ENCODE results near the gene ITIH6.
"Not testable (repeated sequence)": the region's sequence is repeated elsewhere in the genome, so short reads cannot be mapped to it uniquely, and the experiment has no call there.

The ITIH6 gene, protein sequence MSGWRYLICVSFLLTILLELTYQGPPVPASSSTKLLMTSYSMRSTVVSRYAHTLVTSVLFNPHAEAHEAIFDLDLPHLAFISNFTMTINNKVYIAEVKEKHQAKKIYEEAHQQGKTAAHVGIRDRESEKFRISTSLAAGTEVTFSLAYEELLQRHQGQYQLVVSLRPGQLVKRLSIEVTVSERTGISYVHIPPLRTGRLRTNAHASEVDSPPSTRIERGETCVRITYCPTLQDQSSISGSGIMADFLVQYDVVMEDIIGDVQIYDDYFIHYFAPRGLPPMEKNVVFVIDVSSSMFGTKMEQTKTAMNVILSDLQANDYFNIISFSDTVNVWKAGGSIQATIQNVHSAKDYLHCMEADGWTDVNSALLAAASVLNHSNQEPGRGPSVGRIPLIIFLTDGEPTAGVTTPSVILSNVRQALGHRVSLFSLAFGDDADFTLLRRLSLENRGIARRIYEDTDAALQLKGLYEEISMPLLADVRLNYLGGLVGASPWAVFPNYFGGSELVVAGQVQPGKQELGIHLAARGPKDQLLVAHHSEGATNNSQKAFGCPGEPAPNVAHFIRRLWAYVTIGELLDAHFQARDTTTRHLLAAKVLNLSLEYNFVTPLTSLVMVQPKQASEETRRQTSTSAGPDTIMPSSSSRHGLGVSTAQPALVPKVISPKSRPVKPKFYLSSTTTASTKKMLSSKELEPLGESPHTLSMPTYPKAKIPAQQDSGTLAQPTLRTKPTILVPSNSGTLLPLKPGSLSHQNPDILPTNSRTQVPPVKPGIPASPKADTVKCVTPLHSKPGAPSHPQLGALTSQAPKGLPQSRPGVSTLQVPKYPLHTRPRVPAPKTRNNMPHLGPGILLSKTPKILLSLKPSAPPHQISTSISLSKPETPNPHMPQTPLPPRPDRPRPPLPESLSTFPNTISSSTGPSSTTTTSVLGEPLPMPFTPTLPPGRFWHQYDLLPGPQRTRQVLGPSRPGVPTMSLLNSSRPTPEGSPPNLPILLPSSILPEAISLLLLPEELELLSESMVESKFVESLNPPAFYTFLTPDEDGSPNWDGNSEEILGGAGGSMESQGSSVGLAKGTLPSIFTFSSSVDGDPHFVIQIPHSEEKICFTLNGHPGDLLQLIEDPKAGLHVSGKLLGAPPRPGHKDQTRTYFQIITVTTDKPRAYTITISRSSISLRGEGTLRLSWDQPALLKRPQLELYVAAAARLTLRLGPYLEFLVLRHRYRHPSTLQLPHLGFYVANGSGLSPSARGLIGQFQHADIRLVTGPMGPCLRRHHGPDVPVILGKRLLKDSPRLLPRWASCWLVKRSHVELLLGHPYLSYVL

DNA sequence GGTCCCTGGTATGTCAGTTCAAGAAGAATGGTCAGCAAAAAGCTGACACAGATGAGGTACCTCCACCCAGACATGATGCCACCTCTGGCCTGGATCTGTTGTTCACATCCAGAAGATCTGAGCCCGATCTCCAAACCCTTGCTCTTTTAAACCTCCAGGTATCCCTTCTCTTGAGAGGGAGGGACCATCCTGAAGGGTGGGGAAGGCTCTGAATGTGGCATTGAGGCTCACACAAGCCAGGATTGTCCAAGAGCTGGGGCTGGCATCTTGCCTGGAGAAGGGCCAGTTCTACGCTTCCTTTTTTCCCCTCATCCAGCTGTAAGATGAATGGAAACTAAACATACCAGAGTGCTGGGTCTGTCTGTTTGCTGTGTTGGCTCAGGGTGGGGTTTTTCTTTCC lies at the start of gene ITIH6:
Gene ITIH6 (minus strand): TSS at position 119 of the 400 bp plus-strand sequence. CDS start 45 bp downstream, at position 74.
- no peak for DNase-seq

DNA sequence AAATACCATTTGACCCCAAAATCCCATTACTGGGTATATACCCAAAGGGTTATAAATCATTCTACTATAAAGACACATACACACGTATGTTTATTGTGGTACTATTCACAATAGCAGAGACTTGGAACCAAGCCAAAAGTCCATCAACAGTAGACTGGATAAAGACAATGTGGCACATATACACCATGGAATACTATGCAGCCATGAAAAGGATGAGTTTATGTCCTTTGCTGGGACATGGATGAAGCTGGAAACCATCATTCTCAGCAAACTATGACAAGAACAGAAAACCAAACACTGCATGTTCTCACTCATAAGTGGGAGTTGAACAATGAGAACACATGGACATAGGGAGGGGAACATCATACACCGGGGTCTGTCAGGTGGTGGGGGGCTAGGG lies 49.6 kb upstream of the ITIH6 start:
- not testable (repeated sequence) for DNase-seq

DNA sequence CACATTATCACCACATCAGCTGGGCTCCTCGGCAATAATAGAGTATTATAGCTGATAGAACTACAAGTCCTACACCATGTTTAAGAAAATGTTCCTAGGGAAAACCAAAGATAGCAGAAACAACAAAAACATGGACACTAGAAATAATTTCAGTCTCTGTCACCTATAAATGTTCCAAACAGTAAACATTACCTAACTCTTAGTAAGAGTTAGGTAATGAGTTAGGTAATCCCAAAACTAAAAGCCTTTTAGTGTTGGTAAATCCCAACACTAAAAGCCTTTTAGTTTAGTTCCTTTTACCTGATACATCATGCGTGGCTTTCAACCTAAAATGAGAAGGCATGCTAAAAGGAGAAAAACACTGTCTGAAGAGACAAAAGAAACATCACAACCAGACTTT lies 45.0 kb upstream of the ITIH6 start:
- DNase-seq = no peak

DNA sequence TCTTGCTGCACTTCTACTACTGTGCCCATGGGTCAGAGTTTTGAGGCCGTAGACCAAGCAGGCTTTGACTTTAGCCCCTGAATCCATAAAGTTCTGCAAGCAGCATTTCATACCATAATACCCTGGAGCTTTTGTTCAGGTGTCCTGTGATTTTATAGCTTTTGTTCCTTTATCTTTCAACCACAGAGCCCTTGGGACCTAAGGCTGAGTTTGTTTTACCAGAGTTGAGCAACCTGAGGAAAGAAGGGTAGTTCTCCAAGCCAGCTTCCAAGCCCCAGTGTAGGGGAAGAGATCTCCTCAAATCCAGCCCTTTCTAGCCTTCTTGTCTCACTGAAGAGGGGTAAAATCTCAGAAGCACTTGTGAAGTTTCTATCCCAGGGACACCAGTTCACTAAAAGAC lies 44.6 kb upstream of the ITIH6 start:
- DNase-seq = no peak

DNA sequence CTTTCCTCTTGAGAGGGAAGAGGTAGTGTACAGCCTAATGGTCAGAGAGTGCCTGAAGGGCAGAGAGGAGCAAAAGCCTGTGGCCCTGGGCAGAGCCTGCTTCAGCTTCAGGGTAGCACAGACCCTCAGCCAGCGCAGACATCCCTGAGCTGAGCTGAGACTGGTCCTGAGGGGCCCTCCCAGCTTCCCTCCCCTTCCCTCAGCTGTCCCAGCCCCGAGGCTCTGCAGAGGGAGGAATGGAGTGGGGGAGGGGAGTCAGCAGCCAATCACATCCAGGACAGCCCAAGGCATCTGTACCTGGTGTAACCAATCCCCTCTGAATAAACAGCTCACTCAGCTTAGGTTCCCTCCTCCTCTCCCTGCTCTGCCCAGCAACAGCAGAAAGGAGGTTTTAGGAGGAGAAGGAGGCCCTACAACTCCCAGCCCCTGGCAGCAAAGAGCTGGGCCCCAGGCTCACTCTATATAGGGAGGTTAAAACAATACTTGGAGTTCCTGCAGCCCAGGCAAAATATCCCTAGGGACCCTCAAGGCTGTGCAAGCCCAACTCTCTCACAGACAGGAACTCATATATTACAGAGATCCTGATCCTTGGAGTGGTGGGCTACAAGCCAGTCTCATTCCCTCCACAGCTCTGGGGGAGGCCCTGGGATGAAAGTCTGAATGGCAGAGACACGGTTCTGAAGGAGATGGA lies 43.3 kb upstream of the ITIH6 start:
- not testable (repeated sequence) for DNase-seq

DNA sequence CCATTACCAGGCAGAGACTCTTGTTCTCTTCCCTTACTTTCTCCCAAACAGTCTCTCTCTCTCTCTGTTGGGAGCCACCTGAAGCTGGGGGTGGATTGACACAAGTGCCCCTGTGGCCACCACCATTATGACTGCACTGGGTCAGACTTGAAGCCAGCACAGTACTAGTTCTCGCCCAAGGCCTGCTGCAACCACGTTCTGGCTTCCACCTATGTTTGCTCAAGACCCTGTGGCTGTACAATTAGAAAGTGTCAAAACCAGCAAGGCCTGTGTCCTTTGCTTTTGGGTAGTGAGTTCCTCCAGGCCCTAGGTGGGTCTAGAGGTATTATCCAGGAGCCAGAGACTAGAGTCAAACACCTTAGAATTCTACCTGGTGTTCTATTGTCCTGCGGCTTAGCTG lies 40.5 kb upstream of the ITIH6 start:
- DNase-seq = no peak

DNA sequence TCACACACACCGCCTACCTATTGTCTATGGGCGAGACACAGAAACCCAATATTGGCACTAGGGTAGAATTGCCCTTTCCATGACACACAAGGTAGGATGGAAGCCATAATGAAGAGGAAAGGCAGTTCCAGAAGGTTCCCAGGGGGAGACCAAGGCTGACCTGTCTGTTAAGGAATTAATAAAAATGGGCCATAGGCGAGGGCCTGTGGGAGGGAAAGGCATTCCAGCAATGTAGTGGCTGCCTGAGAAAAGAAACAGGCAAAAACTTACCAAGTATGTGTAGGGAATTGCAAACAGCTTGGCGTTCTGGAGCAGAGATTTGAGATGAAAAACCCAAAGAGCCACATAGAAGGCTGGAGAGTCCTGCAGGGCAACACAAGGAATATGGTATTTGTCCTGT lies 28.5 kb upstream of the ITIH6 start:
- no peak for DNase-seq

DNA sequence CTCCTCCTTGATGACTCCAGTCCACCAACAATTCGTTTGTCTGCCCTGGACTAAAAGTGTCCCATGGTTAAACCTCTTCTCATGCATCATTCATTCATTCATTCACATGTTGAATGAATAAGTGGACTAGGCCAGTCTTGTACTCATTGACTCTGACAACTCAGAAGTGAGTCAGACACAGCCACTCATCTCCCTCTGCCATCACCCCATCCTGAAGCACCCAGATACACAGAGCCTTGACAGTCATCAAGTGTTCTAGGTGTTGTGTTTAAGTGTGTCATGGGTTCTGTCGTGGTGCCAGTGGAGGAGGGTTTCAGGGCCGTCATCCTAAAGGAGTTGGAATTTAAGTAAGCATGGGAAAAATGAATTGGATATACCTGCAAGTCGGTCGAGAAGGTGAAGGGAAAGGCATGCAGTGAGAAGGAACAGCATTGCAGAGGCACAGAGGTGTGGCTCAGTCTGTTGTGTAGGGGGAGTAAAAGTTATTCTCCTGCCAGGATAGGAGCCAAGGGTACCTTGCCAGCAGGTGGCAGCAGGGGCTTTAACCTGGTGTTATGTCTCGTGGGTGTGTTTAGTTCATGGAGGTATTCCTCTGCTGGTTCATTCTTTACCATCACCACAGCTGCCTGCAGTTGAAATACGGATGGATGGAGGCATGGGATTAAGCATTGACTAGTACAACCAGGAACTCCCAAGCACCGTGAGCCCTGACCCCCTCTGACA lies 27.8 kb upstream of the ITIH6 start:
- DNase-seq = no peak

DNA sequence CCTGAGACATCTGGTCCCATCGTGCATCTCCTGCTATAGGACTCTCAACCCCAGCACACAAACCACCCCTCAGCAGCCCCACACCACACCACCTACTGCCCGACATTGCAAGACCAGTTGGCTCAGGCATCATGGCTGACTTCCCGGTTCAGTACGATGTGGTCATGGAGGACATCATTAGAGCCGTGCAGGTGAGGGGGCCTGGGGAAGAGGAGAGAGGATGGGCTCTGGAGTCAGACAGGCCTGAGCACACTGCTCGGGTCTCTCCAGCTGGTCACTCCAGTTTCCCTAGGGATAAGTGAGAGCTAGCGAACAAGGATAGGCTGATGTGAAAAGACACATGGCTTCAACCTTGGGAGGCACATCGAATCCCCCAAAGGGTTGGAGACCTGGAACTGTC lies 26.7 kb upstream of the ITIH6 start:
- DNase-seq = no peak

DNA sequence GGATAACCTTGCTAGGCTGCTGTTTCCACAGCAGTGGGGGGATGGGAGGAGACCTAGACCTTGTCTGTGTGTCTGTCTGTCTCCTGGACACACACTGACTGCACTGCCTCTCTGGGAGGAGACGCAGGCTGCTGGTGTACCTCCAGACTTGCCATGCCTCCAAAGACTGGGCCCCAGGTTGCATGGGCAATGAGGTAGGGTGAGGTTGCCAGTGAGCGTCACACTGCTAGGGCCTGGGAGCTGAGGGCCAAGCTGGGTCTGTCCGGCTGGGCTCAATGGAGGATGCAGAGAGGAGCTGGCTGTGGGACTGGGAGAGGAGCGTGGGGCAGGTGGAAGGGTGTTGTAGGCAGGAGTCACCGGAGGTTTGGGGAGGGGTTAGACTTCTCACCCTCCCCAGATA lies 26.1 kb upstream of the ITIH6 start:
- DNase-seq = no peak

DNA sequence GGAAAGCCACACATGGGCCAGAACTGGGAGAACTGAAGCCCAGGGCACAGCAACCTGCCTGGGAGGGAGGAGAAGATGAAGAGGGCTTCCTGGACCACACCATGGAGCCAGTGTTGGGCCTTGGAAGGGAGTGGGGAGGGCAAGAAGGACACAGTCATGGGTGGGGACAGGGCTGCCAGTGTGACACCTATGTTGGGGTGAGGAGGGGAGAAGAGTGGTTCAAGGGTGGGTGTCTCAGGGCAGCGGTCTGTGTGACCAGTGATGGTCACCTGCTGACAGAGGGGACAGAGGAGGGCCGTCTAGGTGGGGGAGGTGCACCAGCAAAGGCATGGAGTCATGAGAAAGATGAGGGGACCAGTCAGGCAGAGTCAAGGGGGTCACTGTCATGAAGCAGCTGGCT lies 23.3 kb upstream of the ITIH6 start:
- no peak for DNase-seq

DNA sequence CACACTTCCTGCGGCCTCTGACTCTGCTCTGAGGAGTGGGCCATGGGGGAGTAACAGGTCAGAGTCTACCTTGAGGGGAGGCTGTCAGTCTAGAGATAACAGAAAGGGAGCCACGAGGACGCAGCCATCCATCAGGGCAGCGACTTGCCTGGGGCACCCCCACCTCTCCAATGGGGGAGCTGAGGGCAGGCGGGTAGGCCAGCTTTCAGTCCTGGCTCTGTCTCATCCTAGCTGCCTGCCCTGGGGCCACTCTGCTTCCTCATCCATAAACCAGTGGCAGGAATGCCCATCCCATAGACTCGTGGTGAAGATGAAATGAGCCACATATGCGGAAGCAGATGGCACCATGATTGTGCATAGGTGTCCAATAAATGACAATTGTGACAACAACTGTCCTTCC lies 22.7 kb upstream of the ITIH6 start:
- no peak for DNase-seq

DNA sequence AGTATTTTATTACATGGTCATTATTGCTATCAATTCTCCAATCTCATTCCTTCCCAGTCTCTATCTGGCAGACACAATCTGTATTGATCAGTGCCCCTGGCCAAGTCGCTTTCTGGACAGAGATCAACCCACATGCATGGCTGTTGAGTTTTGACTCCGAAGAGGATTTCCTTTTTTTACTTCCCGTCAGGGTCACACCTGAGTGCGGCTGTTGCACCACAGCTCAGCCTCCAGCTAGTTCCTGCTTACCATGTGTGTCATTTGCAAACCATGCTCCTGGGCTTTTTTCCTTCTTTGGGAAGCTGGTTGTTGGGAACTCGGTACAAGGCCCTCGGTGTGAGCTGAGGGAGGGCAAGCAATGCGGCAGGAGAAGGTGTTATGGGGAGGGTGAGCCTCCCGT lies 21.1 kb upstream of the ITIH6 start:
- DNase-seq = no peak

DNA sequence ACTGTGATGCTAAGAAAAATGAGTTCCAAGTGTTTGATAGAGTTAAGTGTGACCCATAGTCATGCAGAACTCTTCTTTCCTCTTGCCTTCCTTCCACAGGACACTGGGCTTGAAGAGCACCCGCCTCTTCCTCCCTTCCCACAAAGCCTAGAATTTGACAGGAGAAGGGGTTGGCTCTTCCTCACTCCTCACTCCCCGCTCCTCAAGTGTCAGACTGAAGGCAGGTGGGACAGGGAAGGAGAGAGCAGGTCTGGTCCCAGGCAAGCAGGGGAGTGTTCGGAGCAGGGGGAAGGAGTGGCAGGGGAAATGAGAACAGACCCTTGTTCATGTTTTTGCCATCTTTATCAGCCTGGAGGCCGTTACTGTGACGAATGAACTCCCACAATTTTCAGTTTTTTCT lies 20.2 kb upstream of the ITIH6 start:
- DNase-seq = no peak

DNA sequence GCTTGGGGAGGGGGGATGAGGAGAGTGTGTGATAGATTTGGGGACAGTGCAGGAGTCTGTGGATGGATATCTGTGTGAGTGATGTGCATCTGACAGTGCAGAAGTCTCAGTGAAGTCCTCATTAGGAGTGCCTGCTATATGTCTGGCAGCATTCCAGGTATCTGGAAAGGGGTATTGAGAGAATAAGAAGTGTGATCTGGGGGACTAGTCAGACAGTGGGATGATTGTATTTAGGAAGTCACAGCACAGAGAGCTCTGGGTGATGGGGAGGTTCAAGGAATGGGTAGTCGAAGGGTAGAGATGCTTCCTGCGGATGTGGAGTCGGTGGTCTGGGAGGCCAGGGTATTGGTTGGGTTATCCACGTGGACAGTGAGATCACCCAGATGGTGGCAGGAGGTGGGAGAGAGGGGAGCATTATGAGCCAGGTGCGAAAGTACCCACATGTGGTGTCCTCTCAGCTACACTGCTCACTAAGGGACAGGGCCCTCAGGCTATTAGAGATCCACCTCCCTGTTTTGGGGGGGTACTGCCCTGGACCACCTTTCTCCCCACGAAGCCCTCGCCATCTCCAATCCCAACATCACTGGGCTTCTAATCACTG lies 19.3 kb upstream of the ITIH6 start:
- DNase-seq = no peak

DNA sequence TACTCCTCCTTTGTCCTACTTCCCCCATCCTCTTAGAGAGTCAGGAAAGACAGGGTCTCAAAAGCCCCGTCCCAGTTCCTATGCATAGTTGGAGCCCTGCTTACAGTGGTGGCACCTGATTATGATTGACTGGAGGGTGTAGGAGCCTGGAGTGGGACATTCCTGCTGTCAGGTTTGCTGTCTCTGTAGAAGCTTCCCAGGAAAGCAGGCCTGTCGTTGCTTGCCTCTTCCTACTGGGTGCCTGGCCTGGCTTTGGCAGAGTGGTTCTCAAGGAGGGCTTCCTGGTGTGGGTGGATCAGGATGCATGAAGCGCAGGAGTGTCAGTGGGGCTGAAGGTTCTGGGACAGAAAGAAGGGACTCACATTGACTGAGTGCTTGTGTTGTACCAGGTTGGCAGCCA lies 14.3 kb upstream of the ITIH6 start:
- no peak for DNase-seq

DNA sequence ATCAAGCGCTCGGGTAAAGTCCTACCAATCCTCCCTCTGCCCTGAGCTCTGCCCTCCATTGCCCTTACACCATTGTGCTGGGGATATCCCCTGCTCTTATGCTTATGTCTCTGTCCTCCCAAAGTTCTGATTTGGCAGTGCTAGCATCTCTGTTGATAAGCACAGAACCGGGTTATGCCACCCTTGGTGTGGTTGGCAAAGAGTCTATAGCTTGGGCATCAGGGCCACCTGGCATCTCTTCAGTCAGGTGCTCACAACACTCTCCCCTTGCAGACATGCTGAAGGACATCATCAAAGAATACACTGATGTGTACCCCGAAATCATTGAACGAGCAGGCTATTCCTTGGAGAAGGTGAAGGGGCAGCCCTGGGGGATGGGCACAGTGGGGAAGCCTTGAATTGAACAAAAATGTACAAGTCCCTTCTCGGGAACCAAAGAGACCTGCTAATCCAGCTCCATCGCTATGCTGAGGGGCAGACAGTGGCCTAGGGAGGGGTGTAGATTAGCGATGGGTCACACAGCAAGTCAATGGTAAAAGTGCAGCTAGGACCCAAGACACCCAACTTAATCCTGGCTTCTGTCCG lies 13.3 kb upstream of the ITIH6 start:
- no peak for DNase-seq

DNA sequence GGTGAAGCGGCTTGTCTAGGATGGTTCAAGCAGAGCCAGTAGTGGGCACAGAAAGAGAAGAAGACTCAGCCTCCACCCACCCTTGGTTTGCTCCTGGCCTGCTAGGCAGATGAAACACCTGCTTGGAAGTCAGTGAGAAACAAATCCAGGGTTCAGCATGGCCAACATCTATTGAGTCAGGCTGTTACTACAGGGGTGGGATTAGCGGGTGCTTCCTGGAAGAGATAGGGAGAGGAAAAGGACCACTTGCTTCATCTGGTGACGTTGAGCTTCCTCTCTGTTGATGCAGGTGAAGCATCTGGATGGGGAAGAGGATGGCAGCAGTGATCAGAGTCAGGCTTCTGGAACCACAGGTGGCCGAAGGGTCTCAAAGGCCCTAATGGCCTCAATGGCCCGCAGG lies 12.5 kb upstream of the ITIH6 start:
- no peak for DNase-seq

DNA sequence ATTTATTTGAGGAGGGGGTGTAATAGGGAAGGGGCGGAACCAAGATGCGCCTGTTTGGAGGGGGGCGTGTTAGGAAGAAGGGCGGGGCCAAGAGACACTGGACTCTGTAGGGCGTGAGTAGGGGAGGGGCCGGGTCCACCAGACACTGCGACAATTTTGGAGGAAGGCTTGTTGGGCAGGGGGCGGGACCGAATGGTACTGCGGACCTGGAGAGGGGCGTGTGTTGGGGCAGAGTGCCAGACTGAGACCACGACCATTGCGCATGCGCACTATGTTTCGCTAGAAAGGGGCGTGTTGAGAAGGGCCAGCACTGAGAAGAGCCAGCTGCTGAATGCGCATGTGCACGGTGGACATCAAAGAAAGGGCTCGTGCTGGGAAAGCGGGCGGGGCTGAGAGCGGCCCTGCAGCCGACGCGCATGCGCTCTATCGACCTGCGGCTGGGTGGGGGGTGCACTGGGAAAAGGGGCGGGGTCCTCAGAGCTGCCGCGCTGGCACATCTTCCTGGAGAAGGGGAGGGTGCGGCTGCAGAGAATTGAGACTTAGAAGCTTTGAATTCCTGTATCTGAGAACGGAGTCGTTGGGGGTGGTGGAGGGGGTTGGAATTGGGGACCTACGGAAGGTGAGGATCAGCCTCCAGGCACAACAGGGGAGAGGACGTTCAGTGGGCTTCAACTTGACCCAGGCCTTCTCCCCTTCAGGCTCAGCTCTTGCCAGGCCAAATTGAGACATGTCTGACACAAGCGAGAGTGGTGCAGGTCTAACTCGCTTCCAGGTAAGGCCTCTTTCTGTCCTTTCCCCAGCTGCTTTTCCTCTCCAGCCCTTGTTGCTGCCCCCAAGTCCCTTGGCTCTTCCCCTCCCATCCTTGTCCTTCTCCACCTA lies 10.8 kb upstream of the ITIH6 start:
- DNase-seq = peak; percentile 88

DNA sequence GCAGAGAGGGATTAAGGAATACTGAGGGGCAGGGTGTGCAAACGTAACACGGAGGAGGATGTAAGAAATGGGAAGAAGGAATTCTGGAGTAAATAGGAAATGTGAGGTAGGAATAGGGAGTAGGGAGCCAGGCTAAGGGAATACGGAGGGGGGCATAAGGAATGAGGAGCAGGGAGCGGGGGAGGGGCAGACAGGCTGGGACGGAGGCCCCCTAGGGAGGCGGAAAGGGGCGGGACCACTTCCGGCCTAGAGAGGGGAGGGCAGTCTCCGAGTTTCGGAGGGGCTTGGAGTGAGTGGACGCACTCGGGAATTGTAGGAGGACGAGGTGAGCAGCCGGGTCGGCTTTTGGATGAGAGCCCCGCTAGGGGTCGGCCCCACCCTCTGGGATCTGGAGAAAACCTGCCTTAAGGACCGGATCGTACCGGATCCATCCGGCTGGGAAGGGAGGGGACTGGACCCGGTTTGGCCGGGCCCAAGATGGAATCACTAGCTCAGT lies 10.1 kb upstream of the ITIH6 start:
- DNase-seq = peak; percentile 64

Measured in NCI-H774 (cell line).